ENCODE measurements around the gene PAIP1.
A peak's percentile ranks its signal among the peaks of the same experiment; 100 is the strongest.
"Not testable (repeated sequence)": the region's sequence is repeated elsewhere in the genome, so short reads cannot be mapped to it uniquely, and the experiment has no call there.

Gene PAIP1

DNA sequence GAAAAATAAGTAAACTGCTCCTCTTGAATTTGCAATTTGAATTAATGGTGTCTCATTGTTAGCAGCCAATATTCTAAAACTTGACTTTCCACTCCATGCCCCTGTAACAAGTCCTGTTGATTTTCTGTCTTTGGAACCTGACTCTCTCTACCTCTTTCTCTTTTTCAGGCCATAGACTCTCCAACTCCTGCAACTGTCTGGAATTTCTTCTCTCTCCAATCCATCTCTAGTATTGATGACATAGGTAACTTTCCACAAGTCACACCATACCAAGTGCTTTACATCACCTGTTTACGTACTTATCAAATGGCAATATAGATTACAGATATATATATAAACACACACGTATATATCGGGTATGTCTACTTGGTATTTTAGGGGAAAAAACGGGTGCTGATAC, 42.9 kb downstream of the PAIP1 start:
- H3K4me1 ChIP-seq (ENCODE audit: control insufficient read depth, low read depth, low read length): no peaks in the 10 kb centered on the region
- no peak overlapping the region for H3K18ac ChIP-seq (ENCODE audit: low read length)
- H3K4ac ChIP-seq (ENCODE audit: low read depth, low read length): no peak overlapping the region
- no peaks in the 10 kb centered on the region for H3K79me1 ChIP-seq (ENCODE audit: low read length)
- no peak overlapping the region for H2AK5ac ChIP-seq (ENCODE audit: low read length)
- H4K5ac ChIP-seq (ENCODE audit: low read length): no peak overlapping the region
- no peak overlapping the region for H2BK5ac ChIP-seq (ENCODE audit: low read length)
- peak overlapping the region; percentile 52 for H3K4me2 ChIP-seq (ENCODE audit: low read length)
- H2BK15ac ChIP-seq (replicated peaks; ENCODE audit: low read depth): no peak overlapping the region
- no peak overlapping the region for H4K8ac ChIP-seq (ENCODE audit: low read depth, low read length)
- no peak overlapping the region for H3K23ac ChIP-seq (ENCODE audit: low read length)
- H2BK120ac ChIP-seq (ENCODE audit: low read depth, low read length): no peak overlapping the region
- WGBS (ENCODE audit: extremely low coverage, insufficient coverage, low lambda C conversion rate): no CpG with 5 or more reads among the region's 4 CpGs
- H3K27ac ChIP-seq (ENCODE audit: low read depth, low read length): no peak overlapping the region
- peak; percentile 36 for DNase-seq
- H3K79me2 ChIP-seq (ENCODE audit: control insufficient read depth, insufficient read depth, low read length): peaks cover 5% of the 10 kb centered on the region
- H3K56ac ChIP-seq (ENCODE audit: low read length): peak overlapping the region; percentile 65
- no peaks in the 10 kb centered on the region for H3K36me3 ChIP-seq (ENCODE audit: control insufficient read depth, insufficient read depth, low read length)
- H3K4me3 ChIP-seq (ENCODE audit: low read length): no peak overlapping the region
- peak overlapping the region; percentile 85 for H3K9ac ChIP-seq (ENCODE audit: low read length)
- H3K27me3 ChIP-seq (ENCODE audit: insufficient read depth, low read length, poor library complexity): no peaks in the 10 kb centered on the region

DNA sequence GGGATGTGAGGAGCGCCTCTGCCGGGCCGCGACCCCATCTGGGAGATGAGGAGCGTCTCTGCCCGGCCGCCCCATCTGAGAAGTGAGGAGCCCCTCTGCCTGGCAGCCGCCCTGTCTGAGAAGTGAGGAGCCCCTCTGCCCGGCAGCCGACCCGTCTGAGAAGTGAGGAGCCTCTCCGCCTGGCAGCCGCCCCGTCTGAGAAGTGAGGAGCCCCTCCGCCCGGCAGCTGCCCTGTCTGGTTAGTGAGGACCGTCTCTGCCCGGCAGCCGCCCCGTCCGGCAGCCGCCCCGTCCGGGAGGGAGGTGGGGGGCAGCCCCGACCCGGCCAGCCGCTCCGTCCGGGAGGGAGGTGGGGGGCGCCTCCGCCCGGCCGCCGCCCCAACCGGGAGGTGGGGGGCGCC, 45.8 kb downstream of the PAIP1 start:
- H3K23ac ChIP-seq (ENCODE audit: low read length); H3K79me1 ChIP-seq (ENCODE audit: low read length); H3K4me1 ChIP-seq (ENCODE audit: control insufficient read depth, low read depth, low read length); H2BK5ac ChIP-seq (ENCODE audit: low read length); H3K36me3 ChIP-seq (ENCODE audit: control insufficient read depth, insufficient read depth, low read length); H3K4me2 ChIP-seq (ENCODE audit: low read length); H3K79me2 ChIP-seq (ENCODE audit: control insufficient read depth, insufficient read depth, low read length); H3K56ac ChIP-seq (ENCODE audit: low read length); DNase-seq; H4K8ac ChIP-seq (ENCODE audit: low read depth, low read length); H3K4me3 ChIP-seq (ENCODE audit: low read length); H3K18ac ChIP-seq (ENCODE audit: low read length); H4K5ac ChIP-seq (ENCODE audit: low read length); H3K9ac ChIP-seq (ENCODE audit: low read length); H2AK5ac ChIP-seq (ENCODE audit: low read length); H2BK120ac ChIP-seq (ENCODE audit: low read depth, low read length); H2BK15ac ChIP-seq (replicated peaks; ENCODE audit: low read depth); H3K4ac ChIP-seq (ENCODE audit: low read depth, low read length); H3K27me3 ChIP-seq (ENCODE audit: insufficient read depth, low read length, poor library complexity); H3K27ac ChIP-seq (ENCODE audit: low read depth, low read length): not testable (repeated sequence)
- no CpG with 5 or more reads among the region's 36 CpGs for WGBS (ENCODE audit: extremely low coverage, insufficient coverage, low lambda C conversion rate)

DNA sequence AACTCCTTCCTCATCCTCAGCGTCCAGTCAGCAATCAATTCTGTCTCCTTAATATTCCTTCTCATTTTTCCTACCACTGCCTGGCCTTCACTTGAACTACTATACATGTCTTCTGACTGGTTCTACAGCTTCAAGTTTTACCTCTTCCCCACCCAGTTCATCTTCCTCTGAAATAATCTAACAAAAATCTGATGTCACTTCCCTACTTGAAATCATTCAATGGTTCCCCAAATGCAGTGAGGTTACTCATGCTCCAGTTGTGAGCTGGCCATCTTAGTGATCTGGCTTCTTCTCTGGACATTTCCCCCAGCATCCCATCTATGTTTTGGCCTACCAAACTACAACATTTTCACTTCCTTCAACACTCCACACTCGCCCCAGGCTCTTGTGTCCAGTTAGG, 58.3 kb downstream of the PAIP1 start:
- no peak overlapping the region for H2AK5ac ChIP-seq (ENCODE audit: low read length)

DNA sequence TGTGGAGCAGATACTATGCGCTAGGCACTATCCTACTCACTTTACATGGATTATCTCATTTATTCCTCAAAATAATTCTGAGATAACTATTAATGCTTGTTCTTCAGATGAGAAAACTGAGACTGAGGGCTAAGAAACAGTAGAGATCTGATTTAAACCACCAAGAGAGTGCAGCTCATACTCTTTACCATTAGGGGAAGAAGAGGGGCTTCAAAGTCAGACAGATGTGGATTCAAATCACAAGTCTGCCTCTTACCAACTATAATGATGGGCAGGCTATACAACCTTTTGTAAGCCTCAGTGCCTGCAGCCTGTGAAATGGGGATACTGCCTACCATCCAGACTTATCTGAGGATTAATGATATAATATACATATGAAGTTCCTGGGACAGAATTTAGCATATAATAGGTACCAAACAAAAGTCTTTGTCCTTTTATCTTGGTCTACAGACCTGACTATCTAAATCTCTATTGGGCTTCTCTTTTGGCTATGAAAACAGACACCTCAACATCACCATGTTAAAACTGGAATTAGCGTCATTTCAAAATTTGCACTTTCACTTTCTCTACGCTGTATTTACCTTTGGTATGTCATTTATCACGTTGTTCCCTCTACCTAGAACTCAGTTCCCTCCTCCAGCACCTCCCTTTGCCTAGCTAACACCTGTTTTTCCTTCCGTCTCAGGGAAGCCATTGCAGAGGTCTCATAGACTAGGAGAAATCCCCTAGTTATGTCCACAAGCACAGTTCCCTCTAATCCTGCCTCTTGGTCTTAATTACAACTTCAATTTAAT, 59.4 kb downstream of the PAIP1 start:
- no peak overlapping the region for H2BK15ac ChIP-seq (replicated peaks; ENCODE audit: low read depth)
- H3K27me3 ChIP-seq (ENCODE audit: insufficient read depth, low read length, poor library complexity): no peaks in the 10 kb centered on the region
- peak; percentile 43 for DNase-seq
- H3K56ac ChIP-seq (ENCODE audit: low read length): no peak overlapping the region
- no peaks in the 10 kb centered on the region for H3K4me1 ChIP-seq (ENCODE audit: control insufficient read depth, low read depth, low read length)
- no CpG with 5 or more reads among the region's 5 CpGs for WGBS (ENCODE audit: extremely low coverage, insufficient coverage, low lambda C conversion rate)
- H3K36me3 ChIP-seq (ENCODE audit: control insufficient read depth, insufficient read depth, low read length): no peaks in the 10 kb centered on the region
- no peak overlapping the region for H3K4me3 ChIP-seq (ENCODE audit: low read length)
- no peak overlapping the region for H3K9ac ChIP-seq (ENCODE audit: low read length)
- no peak overlapping the region for H3K4me2 ChIP-seq (ENCODE audit: low read length)
- H2BK5ac ChIP-seq (ENCODE audit: low read length): no peak overlapping the region
- no peak overlapping the region for H3K4ac ChIP-seq (ENCODE audit: low read depth, low read length)
- no peaks in the 10 kb centered on the region for H3K79me1 ChIP-seq (ENCODE audit: low read length)
- no peak overlapping the region for H2BK120ac ChIP-seq (ENCODE audit: low read depth, low read length)
- H3K27ac ChIP-seq (ENCODE audit: low read depth, low read length): no peak overlapping the region
- no peak overlapping the region for H3K18ac ChIP-seq (ENCODE audit: low read length)
- no peaks in the 10 kb centered on the region for H3K79me2 ChIP-seq (ENCODE audit: control insufficient read depth, insufficient read depth, low read length)
- no peak overlapping the region for H4K8ac ChIP-seq (ENCODE audit: low read depth, low read length)
- no peak overlapping the region for H4K5ac ChIP-seq (ENCODE audit: low read length)
- no peak overlapping the region for H2AK5ac ChIP-seq (ENCODE audit: low read length)
- no peak overlapping the region for H3K23ac ChIP-seq (ENCODE audit: low read length)

More for the DNA sequence above, 58.3 kb downstream of the PAIP1 start:
- Histone ChIP-seq H4K5ac (ENCODE audit: low read length) (no peak overlapping the region), H3K4me3 (ENCODE audit: low read length) (no peak overlapping the region), H3K23ac (ENCODE audit: low read length) (no peak overlapping the region), H3K18ac (ENCODE audit: low read length) (no peak overlapping the region), H3K4me2 (ENCODE audit: low read length) (no peak overlapping the region), H3K9ac (ENCODE audit: low read length) (no peak overlapping the region), H4K8ac (ENCODE audit: low read depth, low read length) (no peak overlapping the region), H3K27me3 (ENCODE audit: insufficient read depth, low read length, poor library complexity) (no peaks in the 10 kb centered on the region), H2BK5ac (ENCODE audit: low read length) (no peak overlapping the region), H2BK15ac (replicated peaks; ENCODE audit: low read depth) (no peak overlapping the region), H3K27ac (ENCODE audit: low read depth, low read length) (no peak overlapping the region), H3K4me1 (ENCODE audit: control insufficient read depth, low read depth, low read length) (no peaks in the 10 kb centered on the region), H3K56ac (ENCODE audit: low read length) (no peak overlapping the region), H3K4ac (ENCODE audit: low read depth, low read length) (no peak overlapping the region), H3K36me3 (ENCODE audit: control insufficient read depth, insufficient read depth, low read length) (no peaks in the 10 kb centered on the region), H2BK120ac (ENCODE audit: low read depth, low read length) (no peak overlapping the region), H3K79me1 (ENCODE audit: low read length) (no peaks in the 10 kb centered on the region), H3K79me2 (ENCODE audit: control insufficient read depth, insufficient read depth, low read length) (no peaks in the 10 kb centered on the region)
- no CpG with 5 or more reads among the region's 2 CpGs for WGBS (ENCODE audit: extremely low coverage, insufficient coverage, low lambda C conversion rate)
- DNase-seq: no peak

DNA sequence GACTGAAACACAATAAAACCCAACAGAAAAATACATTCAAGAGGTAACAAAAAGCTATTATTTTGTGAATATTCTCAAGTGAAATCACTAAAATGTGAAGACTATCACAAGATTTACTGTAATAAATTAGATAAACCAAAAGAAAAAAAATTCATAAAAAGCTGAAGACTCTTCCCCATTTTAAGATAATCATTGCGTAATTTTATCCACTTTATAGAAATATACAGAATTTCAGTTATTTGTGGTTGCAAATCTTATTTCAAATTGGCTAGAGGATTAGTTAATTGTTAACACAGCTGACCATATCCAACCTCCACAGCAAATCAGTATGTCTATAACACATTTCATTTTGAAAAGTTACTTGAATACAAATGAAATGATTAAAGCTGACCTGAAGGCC, 65.6 kb downstream of the PAIP1 start:
- Histone ChIP-seq H4K8ac (ENCODE audit: low read depth, low read length) (no peak overlapping the region), H3K79me2 (ENCODE audit: control insufficient read depth, insufficient read depth, low read length) (no peaks in the 10 kb centered on the region)

DNA sequence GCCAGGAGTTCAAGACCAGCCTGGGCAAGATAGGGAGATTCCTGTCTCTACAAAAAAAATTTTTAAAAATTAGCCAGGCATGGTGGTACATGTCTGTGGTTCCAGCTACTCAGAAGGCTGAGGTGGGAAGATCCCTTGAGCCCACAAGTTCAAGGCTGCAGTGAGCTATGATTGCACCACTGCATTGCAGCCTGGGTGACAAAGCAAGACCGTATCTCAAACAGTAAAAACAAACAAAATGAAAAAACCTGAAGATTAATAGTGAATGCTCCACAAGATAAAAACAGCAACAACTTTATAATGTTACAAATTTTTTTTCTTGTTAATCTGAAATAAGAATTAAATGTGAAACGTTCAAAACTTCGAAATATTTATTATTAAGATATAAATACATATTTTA, 70.5 kb downstream of the PAIP1 start:
- Histone ChIP-seq H3K4ac (ENCODE audit: low read depth, low read length) (no peak overlapping the region), H4K8ac (ENCODE audit: low read depth, low read length) (no peak overlapping the region), H3K4me1 (ENCODE audit: control insufficient read depth, low read depth, low read length) (no peaks in the 10 kb centered on the region), H2BK120ac (ENCODE audit: low read depth, low read length) (no peak overlapping the region), H3K18ac (ENCODE audit: low read length) (no peak overlapping the region), H3K27ac (ENCODE audit: low read depth, low read length) (no peak overlapping the region), H4K5ac (ENCODE audit: low read length) (no peak overlapping the region), H2BK15ac (replicated peaks; ENCODE audit: low read depth) (no peak overlapping the region), H3K4me2 (ENCODE audit: low read length) (no peak overlapping the region), H3K36me3 (ENCODE audit: control insufficient read depth, insufficient read depth, low read length) (no peaks in the 10 kb centered on the region), H3K56ac (ENCODE audit: low read length) (no peak overlapping the region), H3K23ac (ENCODE audit: low read length) (no peak overlapping the region), H3K79me1 (ENCODE audit: low read length) (no peaks in the 10 kb centered on the region), H2AK5ac (ENCODE audit: low read length) (no peak overlapping the region), H3K9ac (ENCODE audit: low read length) (no peak overlapping the region), H3K4me3 (ENCODE audit: low read length) (no peak overlapping the region), H3K27me3 (ENCODE audit: insufficient read depth, low read length, poor library complexity) (no peaks in the 10 kb centered on the region), H2BK5ac (ENCODE audit: low read length) (no peak overlapping the region), H3K79me2 (ENCODE audit: control insufficient read depth, insufficient read depth, low read length) (no peaks in the 10 kb centered on the region)
- 100% methylated on average over 2 of the region's 3 CpGs for WGBS (ENCODE audit: extremely low coverage, insufficient coverage, low lambda C conversion rate)
- DNase-seq: no peak

More for the DNA sequence above, 65.6 kb downstream of the PAIP1 start:
- DNase-seq: no peak
- WGBS (ENCODE audit: extremely low coverage, insufficient coverage, low lambda C conversion rate): no CpG with 5 or more reads among the region's 1 CpG
- no peaks in the 10 kb centered on the region for H3K79me1 ChIP-seq (ENCODE audit: low read length)
- H2BK120ac ChIP-seq (ENCODE audit: low read depth, low read length): no peak overlapping the region
- no peak overlapping the region for H3K27ac ChIP-seq (ENCODE audit: low read depth, low read length)
- H4K5ac ChIP-seq (ENCODE audit: low read length): no peak overlapping the region
- H3K4me2 ChIP-seq (ENCODE audit: low read length): no peak overlapping the region
- H3K4me3 ChIP-seq (ENCODE audit: low read length): no peak overlapping the region
- no peaks in the 10 kb centered on the region for H3K27me3 ChIP-seq (ENCODE audit: insufficient read depth, low read length, poor library complexity)
- H2BK15ac ChIP-seq (replicated peaks; ENCODE audit: low read depth): no peak overlapping the region
- no peak overlapping the region for H3K18ac ChIP-seq (ENCODE audit: low read length)
- H3K36me3 ChIP-seq (ENCODE audit: control insufficient read depth, insufficient read depth, low read length): no peaks in the 10 kb centered on the region
- no peak overlapping the region for H3K9ac ChIP-seq (ENCODE audit: low read length)
- no peak overlapping the region for H3K4ac ChIP-seq (ENCODE audit: low read depth, low read length)
- no peak overlapping the region for H3K56ac ChIP-seq (ENCODE audit: low read length)
- H3K23ac ChIP-seq (ENCODE audit: low read length): no peak overlapping the region
- H2BK5ac ChIP-seq (ENCODE audit: low read length): no peak overlapping the region
- H3K4me1 ChIP-seq (ENCODE audit: control insufficient read depth, low read depth, low read length): no peaks in the 10 kb centered on the region
- no peak overlapping the region for H2AK5ac ChIP-seq (ENCODE audit: low read length)
